K562 (cell line): ENCODE results near the gene RASD1. TPM values are rescaled to one million over a fixed set of nuclear protein-coding genes. Genes with fewer than 3 reads are reported as not detected.

Experiments used
- ATAC-seq: fragments of 200-7000 bp; cut with Tn5 transposase; 3 replicates; pipeline ENCODE4 v1.9.1; 2020; ENCODE audit warnings: moderate library complexity
- BruUV-seq: library from RNA; stranded (reverse); fragments of 400-500 nt; replicated peaks from 2 replicates; lab custom pipeline; 2021; lab: Mats Ljungman, UMichigan
- CTCF ChIA-PET: fragments of 300-600 bp; formaldehyde crosslinking; extraction: SDS; loops from one replicate; lab custom pipeline; 2021; ENCODE audit warnings: low intra/inter-chr PET ratio; lab: Yijun Ruan, JAX
- POLR2A ChIA-PET: fragments of 300-600, 350-650 bp; sonication (Branson Sonifier 250); formaldehyde crosslinking; extraction: SDS; loops from one replicate; lab custom pipeline; 2021; ENCODE audit warnings: antibody characterized with exemption, inconsistent platforms; lab: Yijun Ruan, JAX
- DNase-seq, 4 experiments: peaks; one replicate each; pipeline versions ENCODE4 v3.0.0 to v3.0.0-alpha.2; 2011 to 2018; ENCODE audit warnings: low spot score in 3 of 4, mixed read lengths in 3 of 4; ENCODE audit errors: extremely low read depth in 1 of 4
- FAIRE-seq: peaks from 2 replicates; lab custom pipeline; 2011; peaks lifted over from hg19 to GRCh38; lab: Jason Lieb, UNC
- H2AFZ ChIP-seq: 2 replicates; pipeline ENCODE4 v1.6.0; 2011; ENCODE audit warnings: low read depth, low read length, control low read depth, inconsistent platforms
- H3K27ac ChIP-seq: fragments of 200-600 bp; 3 replicates; pipeline ENCODE4 v1.8.0; 2011; ENCODE audit warnings: low read depth, mild to moderate bottlenecking, control low read depth, inconsistent platforms, low read length, moderate library complexity, mixed read lengths; ENCODE audit errors: extremely low read depth
- H3K27me3 ChIP-seq, 2 experiments: fragments of 300-600 bp in 1 of 2; 2 replicates in 1 of 2; 3 replicates in 1 of 2; pipeline versions ENCODE4 v1.6.0 to v1.8.0; 2011; ENCODE audit warnings: inconsistent platforms in 2 of 2, low read length in 2 of 2, mild to moderate bottlenecking in 1 of 2, mixed read lengths in 1 of 2, moderate library complexity in 1 of 2; ENCODE audit not compliant: control insufficient read depth in 2 of 2, insufficient read depth in 2 of 2
- H3K36me3 ChIP-seq: fragments of 300-600 bp; 3 replicates; pipeline ENCODE4 v1.8.0; 2011; ENCODE audit warnings: mild to moderate bottlenecking, low read length, inconsistent platforms; ENCODE audit not compliant: control insufficient read depth, insufficient read depth
- H3K4me1 ChIP-seq, 2 experiments: fragments of 200-600 bp in 1 of 2; replicated peaks in 1 of 2; 2 replicates in 1 of 2; 3 replicates in 1 of 2; pipeline versions ENCODE4 v1.5.1 to v1.8.0; 2011; ENCODE audit warnings: inconsistent platforms in 2 of 2, low read length in 2 of 2, mild to moderate bottlenecking in 1 of 2, mixed read lengths in 1 of 2, moderate library complexity in 1 of 2; ENCODE audit not compliant: control insufficient read depth in 2 of 2, insufficient read depth in 2 of 2
- H3K4me2 ChIP-seq: 2 replicates; pipeline ENCODE4 v1.6.1; 2011; ENCODE audit warnings: low read length, control low read depth, inconsistent platforms, mixed read lengths; ENCODE audit not compliant: insufficient read depth
- H3K4me3 ChIP-seq: fragments of 200-600 bp; sonication (generic), shearing (Covaris generic); 2 replicates; pipeline ENCODE4 v1.5.1; 2016; ENCODE audit warnings: control low read depth, inconsistent platforms
- H3K79me2 ChIP-seq: fragments of 200-600 bp; 3 replicates; pipeline ENCODE4 v1.8.0; 2011; ENCODE audit warnings: low read length, inconsistent platforms; ENCODE audit not compliant: control insufficient read depth, insufficient read depth
- H3K9ac ChIP-seq, 2 experiments: 2 replicates each; pipeline versions ENCODE4 v1.6.0 to v1.6.1; 2011; ENCODE audit warnings: low read depth in 2 of 2, low read length in 2 of 2, control low read depth in 1 of 2, inconsistent platforms in 1 of 2, mild to moderate bottlenecking in 1 of 2, mixed read lengths in 1 of 2; ENCODE audit not compliant: insufficient read depth in 1 of 2
- H3K9me1 ChIP-seq: one replicate; pipeline ENCODE4 v1.6.0; 2011; ENCODE audit warnings: inconsistent platforms, mild to moderate bottlenecking, low read length, moderate library complexity; ENCODE audit not compliant: control insufficient read depth, insufficient read depth
- H3K9me3 ChIP-seq: replicated peaks from 2 replicates; pipeline ENCODE4 v1.5.1; 2011; ENCODE audit warnings: low read depth, low read length, inconsistent platforms; ENCODE audit not compliant: control insufficient read depth, insufficient read depth
- H4K20me1 ChIP-seq: replicated peaks from 2 replicates; pipeline ENCODE4 v1.6.1; 2011; ENCODE audit warnings: low read length, inconsistent platforms, mixed read lengths; ENCODE audit not compliant: control insufficient read depth, insufficient read depth
- RHOXF2B ChIP-seq: fragments of 250-450 bp; sonication (Bioruptor Pico); conservative IDR thresholded peaks from 2 replicates; pipeline ENCODE4 v1.5.1; 2021
- ZNF124 ChIP-seq: sonication (generic); formaldehyde crosslinking; IDR thresholded peaks from 2 replicates; pipeline ENCODE4 v1.8.1; 2022; ENCODE audit warnings: missing genetic modification reagents
- WGBS: fragments of 100-300 bp; shearing (Covaris generic); methylation state at CpG from one replicate; pipeline ENCODE4 v1.1.6; 2016; ENCODE audit warnings: low coverage, mixed read lengths; ENCODE audit not compliant: insufficient coverage; ENCODE audit errors: missing lambda C conversion rate; 5-methylcytosine and 5-hydroxymethylcytosine counted together
- in situ Hi-C: fragments of 300-500 bp; cut with MboI; formaldehyde crosslinking; loops from 4 replicates; pipeline ENCODE4 v1.15.0; 2018; ENCODE audit warnings: inconsistent platforms, mixed read lengths
- intact Hi-C: fragments of 100-400 bp; cut with micrococcal nuclease; formaldehyde crosslinking; loops from 2 replicates; pipeline ENCODE4 v1.14.2; 2022
- polyA plus RNA-seq, 8 experiments: library from polyadenylated mRNA; depleted of rRNA in 4 of 8; stranded (reverse) in 5 of 8; unstranded in 3 of 8; fragments of >200 nt; fragmentation: Nextera tagmentation in 2 of 8; fragmentation: Illumina TruSeq in 1 of 8; extraction: Ambion mirVana in 2 of 8; extraction: Trizol in 1 of 8; gene quantifications; 2 replicates each; pipeline versions ENCODE4 v1.2.1 to v1.2.3, GENCODE V29; 2011 to 2014; ENCODE audit warnings: inconsistent platforms in 1 of 8, missing spikeins in 1 of 8
- total RNA-seq, 7 experiments: library from RNA; depleted of rRNA in 6 of 7; stranded (reverse); fragments of >200 nt in 6 of 7; fragmentation: Illumina TruSeq in 2 of 7; extraction: Trizol in 2 of 7; gene quantifications; 2 replicates each; pipeline versions ENCODE4 v1.2.1 to v1.2.3, GENCODE V29; 2011 to 2021; ENCODE audit warnings: low replicate concordance in 1 of 7
- TF ChIP-seq, protein P1 (sequence below): sonication (generic); formaldehyde crosslinking; IDR thresholded peaks from 2 replicates; pipeline ENCODE4 v1.8.1; 2023; ENCODE audit warnings: mild to moderate bottlenecking, missing genetic modification reagents

Gene RASD1
- total and polyA plus RNA-seq, 9 of the 15 experiments (the other 6 are each of a cell fraction or from before 2014, with no cell fraction given): 0.11 TPM; not detected in 8

DNA sequence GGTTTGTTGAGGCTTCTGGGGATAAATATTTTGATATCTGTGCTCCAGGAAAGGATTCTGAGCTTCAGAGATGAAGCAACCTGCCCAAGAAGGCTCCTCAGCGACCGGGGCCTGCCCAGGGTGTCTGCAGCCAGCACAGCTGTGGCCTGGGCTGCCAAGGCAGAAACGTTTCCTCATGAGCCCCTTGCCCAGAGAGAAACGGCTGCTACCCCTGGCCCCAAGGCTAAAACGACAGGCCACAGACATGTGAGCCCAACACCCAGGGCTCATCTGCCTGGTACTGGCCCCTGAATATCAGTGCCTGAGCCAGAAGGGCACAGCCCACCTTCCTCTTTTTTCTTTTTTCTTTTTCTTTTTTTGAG, 45.4 kb upstream of the RASD1 start:
- intact Hi-C loops: no loop called here
- no TSS peak for BruUV-seq
- no peaks in the 10 kb centered on the region for H3K36me3 ChIP-seq
- ATAC-seq (no peak), FAIRE-seq (no peak), DNase-seq (no peak)
- H3K4me3 ChIP-seq: no peak overlapping the region
- CTCF ChIA-PET: no interaction called here
- POLR2A ChIA-PET: no interaction called here
- no peak overlapping the region for H3K9ac ChIP-seq
- 40% methylated on average over 5 of the region's 5 CpGs for WGBS
- no peak overlapping the region for H3K4me2 ChIP-seq
- H2AFZ ChIP-seq: no peak overlapping the region
- H3K27me3 ChIP-seq: no peaks in the 10 kb centered on the region
- peaks cover 5 to 27% of the 10 kb centered on the region in 2 experiments; a peak in 4 of 5 replicates for H3K4me1 ChIP-seq
- no peaks in the 10 kb centered on the region for H4K20me1 ChIP-seq
- no peak overlapping the region for H3K27ac ChIP-seq
- no peaks in the 10 kb centered on the region for H3K79me2 ChIP-seq
- no peaks in the 10 kb centered on the region for H3K9me1 ChIP-seq
- H3K9me3 ChIP-seq: no peaks in the 10 kb centered on the region
- in situ Hi-C loops: no loop called here
- TF ChIP-seq, protein P1, sequence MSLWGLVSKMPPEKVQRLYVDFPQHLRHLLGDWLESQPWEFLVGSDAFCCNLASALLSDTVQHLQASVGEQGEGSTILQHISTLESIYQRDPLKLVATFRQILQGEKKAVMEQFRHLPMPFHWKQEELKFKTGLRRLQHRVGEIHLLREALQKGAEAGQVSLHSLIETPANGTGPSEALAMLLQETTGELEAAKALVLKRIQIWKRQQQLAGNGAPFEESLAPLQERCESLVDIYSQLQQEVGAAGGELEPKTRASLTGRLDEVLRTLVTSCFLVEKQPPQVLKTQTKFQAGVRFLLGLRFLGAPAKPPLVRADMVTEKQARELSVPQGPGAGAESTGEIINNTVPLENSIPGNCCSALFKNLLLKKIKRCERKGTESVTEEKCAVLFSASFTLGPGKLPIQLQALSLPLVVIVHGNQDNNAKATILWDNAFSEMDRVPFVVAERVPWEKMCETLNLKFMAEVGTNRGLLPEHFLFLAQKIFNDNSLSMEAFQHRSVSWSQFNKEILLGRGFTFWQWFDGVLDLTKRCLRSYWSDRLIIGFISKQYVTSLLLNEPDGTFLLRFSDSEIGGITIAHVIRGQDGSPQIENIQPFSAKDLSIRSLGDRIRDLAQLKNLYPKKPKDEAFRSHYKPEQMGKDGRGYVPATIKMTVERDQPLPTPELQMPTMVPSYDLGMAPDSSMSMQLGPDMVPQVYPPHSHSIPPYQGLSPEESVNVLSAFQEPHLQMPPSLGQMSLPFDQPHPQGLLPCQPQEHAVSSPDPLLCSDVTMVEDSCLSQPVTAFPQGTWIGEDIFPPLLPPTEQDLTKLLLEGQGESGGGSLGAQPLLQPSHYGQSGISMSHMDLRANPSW (CRISPR knock-in tag): no peak
- TF ChIP-seq ZNF124 (CRISPR knock-in tag): no peak
- TF ChIP-seq RHOXF2B (CRISPR knock-in tag): no peak
